K562 (cell line): ENCODE data around the gene ITGAE. TPM values are rescaled to one million over a fixed set of nuclear protein-coding genes. Genes with fewer than 3 reads are reported as not detected.
A peak's percentile ranks its signal among the peaks of the same experiment; 100 is the strongest.

ENCODE experiments used
- CLOCK ChIP-seq: fragments of 250-450 bp; sonication (Bioruptor Pico); IDR thresholded peaks from 2 replicates; pipeline ENCODE4 v1.4.0; 2020; ENCODE audit warnings: mild to moderate bottlenecking, moderate library complexity, borderline replicate concordance
- EGR1 ChIP-seq: fragments of 450-650 bp; conservative IDR thresholded peaks from 2 replicates; pipeline ENCODE4 v1.6.1; 2017; ENCODE audit warnings: mild to moderate bottlenecking
- MAX ChIP-seq: sonication (generic); formaldehyde crosslinking; IDR thresholded peaks from 2 replicates; pipeline ENCODE4 v1.9.0; 2022; ENCODE audit warnings: mild to moderate bottlenecking, missing genetic modification reagents
- PHF20 ChIP-seq: fragments of 450-650 bp; IDR thresholded peaks from 2 replicates; pipeline ENCODE4 v1.6.1; 2018; ENCODE audit not compliant: partially characterized antibody
- RB1 ChIP-seq: fragments of 450-650 bp; IDR thresholded peaks from 2 replicates; pipeline ENCODE4 v1.6.1; 2017; ENCODE audit warnings: low read depth, mild to moderate bottlenecking
- SAP30 ChIP-seq: fragments of 200-600 bp; sonication (generic); IDR thresholded peaks from 2 replicates; pipeline ENCODE4 v1.6.1; 2012; ENCODE audit warnings: borderline replicate concordance, low read depth, mild to moderate bottlenecking, moderate library complexity, low read length, control low read depth, inconsistent platforms; ENCODE audit not compliant: insufficient read depth, poor library complexity, severe bottlenecking
- SMARCC2 ChIP-seq: fragments of 450-650 bp; IDR thresholded peaks from 2 replicates; pipeline ENCODE4 v1.6.1; 2017; ENCODE audit warnings: antibody characterized with exemption, moderate library complexity, mild to moderate bottlenecking, low read depth
- THAP12 ChIP-seq: fragments of 250-450 bp; sonication (Bioruptor Pico); IDR thresholded peaks from 2 replicates; pipeline ENCODE4 v1.9.0; 2021; ENCODE audit warnings: mild to moderate bottlenecking, inconsistent platforms
- ZKSCAN8 ChIP-seq: fragments of 200-800 bp; sonication (Bioruptor generic); IDR thresholded peaks from 2 replicates; pipeline ENCODE4 v1.6.1; 2016; ENCODE audit warnings: missing genetic modification characterization, missing compliant biosample characterization
- ZNF592 ChIP-seq: fragments of 450-650 bp; IDR thresholded peaks from 2 replicates; pipeline ENCODE4 v1.6.1; 2017; ENCODE audit warnings: antibody characterized with exemption, mild to moderate bottlenecking
- ZNF740 ChIP-seq, 3 experiments: fragments of 200-800 bp in 1 of 3; sonication (Bioruptor generic) in 1 of 3; sonication (generic) in 1 of 3; formaldehyde crosslinking in 1 of 3; IDR thresholded peaks; 2 replicates each; pipeline versions ENCODE4 v1.6.1 to v1.8.0; 2016 to 2022; ENCODE audit warnings: mild to moderate bottlenecking in 2 of 3, missing compliant biosample characterization in 2 of 3, missing genetic modification characterization in 2 of 3, missing genetic modification reagents in 1 of 3
- polyA plus RNA-seq, 8 experiments: library from polyadenylated mRNA; depleted of rRNA in 4 of 8; stranded (reverse) in 5 of 8; unstranded in 3 of 8; fragments of >200 nt; fragmentation: Nextera tagmentation in 2 of 8; fragmentation: Illumina TruSeq in 1 of 8; extraction: Ambion mirVana in 2 of 8; extraction: Trizol in 1 of 8; gene quantifications; 2 replicates each; pipeline versions ENCODE4 v1.2.1 to v1.2.3, GENCODE V29; 2011 to 2014; ENCODE audit warnings: inconsistent platforms in 1 of 8, missing spikeins in 1 of 8
- total RNA-seq, 7 experiments: library from RNA; depleted of rRNA in 6 of 7; stranded (reverse); fragments of >200 nt in 6 of 7; fragmentation: Illumina TruSeq in 2 of 7; extraction: Trizol in 2 of 7; gene quantifications; 2 replicates each; pipeline versions ENCODE4 v1.2.1 to v1.2.3, GENCODE V29; 2011 to 2021; ENCODE audit warnings: low replicate concordance in 1 of 7

ITGAE gene
- total and polyA plus RNA-seq, 9 of the 15 experiments (the other 6 are each of a cell fraction or from before 2014, with no cell fraction given): 14.8 to 160 (median 27.0) TPM

- TF ChIP-seq THAP12 (CRISPR knock-in tag) (peak; percentile 99), PHF20 (peak; percentile 68), CLOCK (CRISPR knock-in tag) (no peak), SAP30 (no peak), SMARCC2 (no peak), ZNF740 (CRISPR knock-in tag; IDR thresholded peaks at IDR 0.05) (no peak), ZNF740 (tag; IDR thresholded peaks at IDR 0.05) (no peak), EGR1 (peak; percentile 83), RB1 (peak; percentile 98), ZKSCAN8 (CRISPR knock-in tag) (no peak), MAX (0 out of 2 replicates have a peak, but pooled peaks have one; percentile 47), ZNF592 (no peak)
Observed at GRCh38 chr17:3845621-3846436, 44.8 kb upstream of the ITGAE start, which contains the start of gene NCBP3 (continued).
